Stimulated activated naive CD8-positive, alpha-beta T cell treated with anti-CD3 and anti-CD28 coated beads, Interleukin-15, amount 100 ng/mL, for 72 hours (primary cell): Measurements from ENCODE around the gene MUC2.

ENCODE experiments used
- ATAC-seq: fragments of 150-1000 bp; cut with Tn5 transposase; 2 replicates; pipeline ENCODE4 v1.10.0; 2021; ENCODE audit warnings: mild to moderate bottlenecking, moderate library complexity
- DNase-seq, 2 donors: peaks; one replicate each; pipeline ENCODE4 v3.0.0; 2021 to 2022
- H3K27ac Mint-ChIP-seq, 2 donors: one replicate each; pipeline ENCODE4 v1.8.0; 2022; ENCODE audit warnings: mild to moderate bottlenecking in 2 of 2, mixed read lengths in 2 of 2, moderate library complexity in 2 of 2
- H3K27me3 Mint-ChIP-seq: one replicate; pipeline ENCODE4 v1.8.0; 2022; ENCODE audit warnings: mixed read lengths
- H3K4me1 Mint-ChIP-seq: one replicate; pipeline ENCODE4 v1.8.0; 2022; ENCODE audit warnings: mild to moderate bottlenecking, mixed read lengths
- H3K4me3 Mint-ChIP-seq, 2 donors: one replicate each; pipeline ENCODE4 v1.8.0; 2022; ENCODE audit warnings: mild to moderate bottlenecking in 2 of 2, mixed read lengths in 2 of 2, moderate library complexity in 1 of 2
- H3K9me3 Mint-ChIP-seq, 2 donors: one replicate each; pipeline ENCODE4 v1.8.0; 2022; ENCODE audit warnings: mixed read lengths in 2 of 2

The MUC2 gene

GRCh38 chr11:1033016-1033798 lies 41.5 kb upstream of the MUC2 start:
- ATAC-seq (no peak), DNase-seq (no peak)
- H3K4me1 Mint-ChIP-seq, result no peaks in the 10 kb centered on the region
- no peak overlapping the region for H3K27ac Mint-ChIP-seq
- H3K4me3 Mint-ChIP-seq, result no peak overlapping the region
- peaks cover 0 to 7% of the 10 kb centered on the region in 2 donors for H3K9me3 Mint-ChIP-seq
- H3K27me3 Mint-ChIP-seq, result no peaks in the 10 kb centered on the region

GRCh38 chr11:1034001-1034400 lies 40.7 kb upstream of the MUC2 start:
- DNase-seq (no peak), ATAC-seq (no peak)
- Mint-ChIP-seq H3K27ac (peak overlapping the region in 1 of 2 donors; percentile 5), H3K9me3 (peaks cover 0 to 7% of the 10 kb centered on the region in 2 donors), H3K4me3 (no peak overlapping the region), H3K4me1 (no peaks in the 10 kb centered on the region), H3K27me3 (no peaks in the 10 kb centered on the region)

- Mint-ChIP-seq H3K9me3 (peaks cover 0 to 7% of the 10 kb centered on the region in 2 donors), H3K4me3 (no peak overlapping the region), H3K27me3 (no peaks in the 10 kb centered on the region), H3K27ac (peak overlapping the region in 1 of 2 donors; percentile 5), H3K4me1 (no peaks in the 10 kb centered on the region)
- DNase-seq, result no peak
- peak; percentile 2 for ATAC-seq
Measured at GRCh38 chr11:1034456-1035295, 40.0 kb upstream of the MUC2 start.

GRCh38 chr11:1035577-1036283 lies 38.9 kb upstream of the MUC2 start:
- Mint-ChIP-seq H3K9me3 (peaks cover 0 to 7% of the 10 kb centered on the region in 2 donors), H3K27me3 (no peaks in the 10 kb centered on the region), H3K27ac (no peak overlapping the region), H3K4me1 (no peaks in the 10 kb centered on the region), H3K4me3 (no peak overlapping the region)
- ATAC-seq (peak; percentile 18), DNase-seq (no peak)

- H3K4me1 Mint-ChIP-seq, result no peaks in the 10 kb centered on the region
- peaks cover 0 to 7% of the 10 kb centered on the region in 2 donors for H3K9me3 Mint-ChIP-seq
- no peak within 1 kb of the TSS for H3K4me3 Mint-ChIP-seq
- ATAC-seq, result no peak
- no peak for DNase-seq
- H3K27me3 Mint-ChIP-seq, result no peaks in the 10 kb centered on the region
- H3K27ac Mint-ChIP-seq, result no peak within 1 kb of the TSS
Measured at GRCh38 chr11:1036303-1036923, 38.3 kb upstream of the MUC2 start, which contains the start of gene MUC6. TSS of gene MUC6 (minus strand) at chr11:1036718. CDS start at chr11:1036655, 63 bp downstream.

DNA sequence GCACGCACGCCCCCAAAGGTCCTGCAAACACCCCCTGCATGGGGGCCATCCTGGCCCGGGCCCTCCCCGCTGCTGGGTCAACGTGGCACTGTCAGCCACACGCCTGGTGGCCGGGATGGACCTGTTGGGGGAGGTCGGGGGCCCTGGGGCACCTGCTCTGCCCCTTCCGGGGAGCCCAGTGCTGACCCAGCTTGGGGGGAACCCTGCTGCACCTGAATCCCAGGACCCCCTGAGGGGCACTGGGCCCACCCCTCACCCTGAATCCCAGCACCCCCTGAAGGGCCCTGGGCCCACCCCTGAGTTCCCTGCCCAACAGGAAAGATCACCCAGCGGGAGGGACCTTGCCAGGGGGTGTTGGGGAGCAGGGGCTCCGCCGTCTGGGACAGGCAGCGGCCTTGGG lies 37.7 kb upstream of the MUC2 start:
- DNase-seq (no peak), ATAC-seq (peak; percentile 5)
- Mint-ChIP-seq H3K4me3 (no peak overlapping the region), H3K4me1 (no peaks in the 10 kb centered on the region), H3K27ac (no peak overlapping the region), H3K27me3 (no peaks in the 10 kb centered on the region), H3K9me3 (peaks cover 0 to 7% of the 10 kb centered on the region in 2 donors)

- no peak overlapping the region for H3K27ac Mint-ChIP-seq
- H3K9me3 Mint-ChIP-seq, result peaks cover 0 to 1% of the 10 kb centered on the region in 2 donors
- H3K4me3 Mint-ChIP-seq, result no peak overlapping the region
- ATAC-seq, result no peak
- no peaks in the 10 kb centered on the region for H3K4me1 Mint-ChIP-seq
- no peak for DNase-seq
- H3K27me3 Mint-ChIP-seq, result no peaks in the 10 kb centered on the region
Measured at GRCh38 chr11:1037506-1038055, 37.1 kb upstream of the MUC2 start.

DNA sequence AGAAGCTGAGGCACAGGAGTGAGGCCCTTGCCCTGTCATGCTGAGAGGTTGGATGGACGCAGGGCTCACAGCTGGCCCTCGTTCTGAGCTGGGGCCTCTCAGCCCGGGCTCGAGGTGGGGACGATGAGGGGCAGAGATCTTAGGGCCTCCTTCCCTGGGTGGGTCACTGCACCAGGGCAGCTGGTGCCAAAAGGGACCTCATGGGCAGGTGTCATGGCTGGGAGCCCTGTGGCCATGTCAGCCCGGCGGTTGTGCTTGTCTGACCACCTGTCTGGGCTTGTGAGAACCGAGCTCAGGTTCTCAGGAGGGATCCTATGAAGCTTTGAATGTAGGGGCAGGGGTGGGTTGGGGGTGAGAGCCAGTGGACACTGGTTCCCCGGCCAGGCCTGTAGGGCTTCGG lies 36.3 kb upstream of the MUC2 start:
- Mint-ChIP-seq H3K4me3 (no peak overlapping the region), H3K4me1 (no peaks in the 10 kb centered on the region), H3K27ac (no peak overlapping the region), H3K27me3 (no peaks in the 10 kb centered on the region), H3K9me3 (no peaks in the 10 kb centered on the region)
- DNase-seq (no peak), ATAC-seq (no peak)

DNA sequence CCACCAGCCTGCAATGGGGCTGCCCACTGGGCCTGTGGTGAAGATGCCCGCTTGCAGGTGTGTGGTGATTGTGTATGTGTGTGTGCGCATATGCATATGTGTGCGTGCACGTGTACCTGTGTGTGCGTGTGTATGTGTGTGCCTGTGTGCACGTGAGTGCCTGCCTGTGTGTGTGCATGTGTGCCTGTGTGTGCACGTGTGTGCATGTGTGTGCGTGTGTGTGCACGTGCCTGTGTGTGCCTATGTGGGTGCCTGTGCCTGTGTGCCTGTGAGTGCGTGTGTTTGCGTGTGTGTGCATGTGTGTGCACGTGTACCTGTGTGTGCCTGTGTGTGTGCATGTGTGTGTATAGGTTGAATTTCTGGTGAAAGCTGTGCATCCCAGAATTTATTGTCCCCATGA lies 35.8 kb upstream of the MUC2 start:
- Mint-ChIP-seq H3K4me1 (no peaks in the 10 kb centered on the region), H3K4me3 (no peak overlapping the region), H3K27me3 (no peaks in the 10 kb centered on the region), H3K27ac (no peak overlapping the region), H3K9me3 (no peaks in the 10 kb centered on the region)
- ATAC-seq (no peak), DNase-seq (no peak)

- H3K27ac Mint-ChIP-seq, result no peak overlapping the region
- no peaks in the 10 kb centered on the region for H3K9me3 Mint-ChIP-seq
- ATAC-seq, result no peak
- H3K4me3 Mint-ChIP-seq, result no peak overlapping the region
- no peak for DNase-seq
- no peaks in the 10 kb centered on the region for H3K4me1 Mint-ChIP-seq
- H3K27me3 Mint-ChIP-seq, result peaks cover 6% of the 10 kb centered on the region
Measured at GRCh38 chr11:1039481-1040427, 34.9 kb upstream of the MUC2 start.

- Mint-ChIP-seq H3K27ac (no peak overlapping the region), H3K9me3 (no peaks in the 10 kb centered on the region), H3K27me3 (peaks cover 7% of the 10 kb centered on the region), H3K4me3 (no peak overlapping the region), H3K4me1 (no peaks in the 10 kb centered on the region)
- DNase-seq, result no peak
- ATAC-seq, result peak; percentile 11
Measured at GRCh38 chr11:1040428-1041148, 34.1 kb upstream of the MUC2 start.

GRCh38 chr11:1041149-1041467 lies 33.6 kb upstream of the MUC2 start:
- no peak for DNase-seq
- Mint-ChIP-seq H3K27me3 (peaks cover 7% of the 10 kb centered on the region), H3K4me1 (no peaks in the 10 kb centered on the region), H3K9me3 (no peaks in the 10 kb centered on the region), H3K4me3 (no peak overlapping the region), H3K27ac (no peak overlapping the region)
- no peak for ATAC-seq

GRCh38 chr11:1041471-1041870 lies 33.2 kb upstream of the MUC2 start:
- Mint-ChIP-seq H3K4me1 (no peaks in the 10 kb centered on the region), H3K27ac (no peak overlapping the region), H3K27me3 (peaks cover 7% of the 10 kb centered on the region), H3K4me3 (no peak overlapping the region), H3K9me3 (no peaks in the 10 kb centered on the region)
- DNase-seq (no peak), ATAC-seq (no peak)
